SK-N-SH (cell line): ENCODE measurements around the gene EP300. TPM values are rescaled to one million over a fixed set of nuclear protein-coding genes. Genes with fewer than 3 reads are reported as not detected.

Experiments used
- CTCF ChIA-PET: fragments of 300-600, 350-600 bp; formaldehyde crosslinking; extraction: SDS; loops from one replicate; lab custom pipeline; 2021; lab: Yijun Ruan, JAX
- POLR2A ChIA-PET: fragments of 350-600 bp; sonication (Branson Sonifier 250); formaldehyde crosslinking; extraction: SDS; loops from one replicate; lab custom pipeline; 2020; ENCODE audit warnings: antibody characterized with exemption, inconsistent platforms; lab: Yijun Ruan, JAX
- DNase-seq: peaks from one replicate; pipeline ENCODE4 v3.0.0; 2012
- H2AFZ ChIP-seq: fragments of 200-600 bp; sonication (generic); 2 replicates; pipeline ENCODE4 v1.8.1; 2016; ENCODE audit warnings: antibody characterized with exemption, mild to moderate bottlenecking, low read depth
- H3F3A ChIP-seq: fragments of 200-600 bp; sonication (generic); replicated peaks from 2 replicates; pipeline ENCODE3; 2016; ENCODE audit warnings: antibody characterized with exemption, mild to moderate bottlenecking; ENCODE audit not compliant: insufficient read depth
- H3K27ac ChIP-seq, 2 experiments: fragments of 200-500 bp in 1 of 2; fragments of 200-600 bp in 1 of 2; sonication (Bioruptor generic) in 1 of 2; sonication (generic), shearing (Covaris generic) in 1 of 2; 2 replicates each; pipeline versions ENCODE4 v1.5.1 to v1.6.1; 2014 to 2016; ENCODE audit warnings: low read depth in 2 of 2, inconsistent platforms in 1 of 2, low read length in 1 of 2, mild to moderate bottlenecking in 1 of 2, mixed read lengths in 1 of 2
- H3K27me3 ChIP-seq: fragments of 200-600 bp; sonication (generic), shearing (Covaris generic); 2 replicates; pipeline ENCODE4 v1.6.1; 2016; ENCODE audit warnings: mixed run types; ENCODE audit not compliant: insufficient read depth
- H3K36me3 ChIP-seq, 2 experiments: fragments of 200-500 bp in 1 of 2; fragments of 200-600 bp in 1 of 2; sonication (Bioruptor generic) in 1 of 2; sonication (generic) in 1 of 2; replicated peaks in 1 of 2; 2 replicates each; pipeline versions ENCODE3 to v1.5.1; 2014 to 2016; ENCODE audit warnings: low read length in 1 of 2, mild to moderate bottlenecking in 1 of 2; ENCODE audit not compliant: insufficient read depth in 2 of 2, control insufficient read depth in 1 of 2
- H3K4me1 ChIP-seq, 2 experiments: fragments of 200-500 bp in 1 of 2; fragments of 200-600 bp in 1 of 2; sonication (Bioruptor generic) in 1 of 2; sonication (generic), shearing (Covaris generic) in 1 of 2; 2 replicates each; pipeline versions ENCODE4 v1.5.1 to v1.6.1; 2014 to 2016; ENCODE audit warnings: low read depth in 1 of 2, low read length in 1 of 2, mixed run types in 1 of 2; ENCODE audit not compliant: insufficient read depth in 2 of 2, control insufficient read depth in 1 of 2
- H3K4me2 ChIP-seq: fragments of 200-600 bp; sonication (generic), shearing (Covaris generic); 2 replicates; pipeline ENCODE4 v1.6.1; 2017; ENCODE audit warnings: mixed run types
- H3K4me3 ChIP-seq, 2 experiments: fragments of 200-500 bp in 1 of 2; fragments of 200-600 bp in 1 of 2; sonication (Bioruptor generic) in 1 of 2; sonication (generic), shearing (Covaris generic) in 1 of 2; 2 replicates each; pipeline versions ENCODE4 v1.5.1 to v1.8.1; 2014 to 2016; ENCODE audit warnings: low read depth in 2 of 2, inconsistent platforms in 1 of 2, low read length in 1 of 2, mild to moderate bottlenecking in 1 of 2, mixed read lengths in 1 of 2, moderate library complexity in 1 of 2
- H3K79me2 ChIP-seq: fragments of 200-600 bp; sonication (generic); 2 replicates; pipeline ENCODE4 v1.8.1; 2017; ENCODE audit warnings: mild to moderate bottlenecking; ENCODE audit not compliant: insufficient read depth
- H3K9ac ChIP-seq: fragments of 200-600 bp; sonication (generic); 2 replicates; pipeline ENCODE4 v1.6.1; 2017; ENCODE audit warnings: mixed run types
- H3K9me2 ChIP-seq: fragments of 200-600 bp; sonication (generic); 2 replicates; pipeline ENCODE4 v1.6.1; 2017; ENCODE audit warnings: mixed run types
- H3K9me3 ChIP-seq: fragments of 200-600 bp; sonication (generic); 2 replicates; pipeline ENCODE4 v1.6.1; 2017; ENCODE audit warnings: mixed run types, mild to moderate bottlenecking, moderate library complexity
- H4K20me1 ChIP-seq: fragments of 200-600 bp; sonication (generic); 2 replicates; pipeline ENCODE4 v1.6.1; 2017; ENCODE audit warnings: mild to moderate bottlenecking, mixed run types; ENCODE audit not compliant: insufficient read depth
- CHD2 ChIP-seq: fragments of 150-350 bp; IDR thresholded peaks from 2 replicates; pipeline ENCODE4 v1.6.1; 2018; ENCODE audit warnings: low read length; ENCODE audit not compliant: partially characterized antibody
- EP300 ChIP-seq, 2 experiments: IDR thresholded peaks; 2 replicates each; pipeline versions ENCODE4 v1.4.0 to v1.6.1; 2012; ENCODE audit warnings: borderline replicate concordance in 1 of 2, low read depth in 1 of 2, low read length in 1 of 2
- GATA2 ChIP-seq: sonication (generic); formaldehyde crosslinking; IDR thresholded peaks from 2 replicates; pipeline ENCODE4 v1.5.0; 2020; ENCODE audit warnings: mild to moderate bottlenecking, missing genetic modification reagents
- MXI1 ChIP-seq: IDR thresholded peaks from 2 replicates; pipeline ENCODE4 v1.6.1; 2012; ENCODE audit warnings: mild to moderate bottlenecking, low read depth, low read length, improper control_type of control experiment
- NRF1 ChIP-seq: IDR thresholded peaks from 2 replicates; pipeline ENCODE4 v1.6.1; 2012; ENCODE audit warnings: low read depth, mild to moderate bottlenecking, low read length
- POLR2AphosphoS5 ChIP-seq: IDR thresholded peaks from 2 replicates; pipeline ENCODE4 v1.6.1; 2012; ENCODE audit warnings: low read depth, low read length
- RFX5 ChIP-seq: IDR thresholded peaks from 2 replicates; pipeline ENCODE4 v1.6.1; 2012; ENCODE audit warnings: mild to moderate bottlenecking, improper control_type of control experiment, low read length
- RXRA ChIP-seq: IDR thresholded peaks from 2 replicates; pipeline ENCODE4 v1.4.0; 2012; ENCODE audit warnings: low read depth, mild to moderate bottlenecking, borderline replicate concordance
- SMC3 ChIP-seq: IDR thresholded peaks from 2 replicates; pipeline ENCODE4 v1.6.1; 2012; ENCODE audit warnings: low read depth, low read length, improper control_type of control experiment
- YY1 ChIP-seq: IDR thresholded peaks from 2 replicates; pipeline ENCODE4 v1.4.0; 2012; ENCODE audit warnings: low read depth, mild to moderate bottlenecking
- WGBS: methylation state at CpG from one replicate; pipeline ENCODE4 v1.1.6; 2017; ENCODE audit warnings: low lambda C conversion rate; 5-methylcytosine and 5-hydroxymethylcytosine counted together
- polyA plus RNA-seq, 3 experiments: library from polyadenylated mRNA; depleted of rRNA; stranded (reverse); fragments of >200 nt; gene quantifications; 2 replicates each; pipeline ENCODE4 v1.2.3, GENCODE V29; 2012
- TF ChIP-seq, protein P1 (sequence below): fragments of 150-350 bp; IDR thresholded peaks from 2 replicates; pipeline ENCODE4 v1.6.1; 2016; ENCODE audit warnings: mild to moderate bottlenecking, low read depth, low read length
- TF ChIP-seq, protein P2 (sequence below): IDR thresholded peaks from 2 replicates; pipeline ENCODE4 v1.4.0; 2012; ENCODE audit warnings: low read depth
- TF ChIP-seq, protein P3 (sequence below): IDR thresholded peaks from 2 replicates; pipeline ENCODE4 v1.4.0; 2012; ENCODE audit warnings: low read depth, borderline replicate concordance
- TF ChIP-seq, protein P4 (sequence below): fragments of 150-350 bp; IDR thresholded peaks from 2 replicates; pipeline ENCODE4 v1.6.1; 2017; ENCODE audit warnings: antibody characterized with exemption, low read length, low read depth, borderline replicate concordance
- TF ChIP-seq, protein P5 (sequence below): IDR thresholded peaks from 2 replicates; pipeline ENCODE4; 2012

Gene EP300
- polyA plus RNA-seq, 1 of the 3 experiments (the other 2 are of a cell fraction) = 7.1 TPM

DNA sequence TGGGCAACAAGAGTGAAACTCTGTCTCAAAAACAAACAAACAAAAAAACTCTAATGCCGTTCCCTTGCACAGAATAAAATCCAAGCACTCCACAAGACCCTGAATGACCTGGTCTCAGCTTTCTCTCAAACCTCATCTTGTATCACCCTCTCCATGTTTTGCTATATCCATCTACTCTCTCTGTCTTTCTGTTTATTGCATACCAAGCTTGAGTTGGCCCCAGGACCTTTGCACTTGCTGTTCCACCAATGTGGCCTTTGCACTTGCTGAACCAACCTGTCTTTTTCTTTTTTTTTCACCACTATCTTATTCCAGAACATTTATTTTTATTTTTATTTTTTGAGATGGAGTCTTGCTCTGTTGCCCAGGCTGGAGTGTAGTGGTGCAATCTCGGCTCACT is 110.7 kb downstream of the EP300 start:
- Histone ChIP-seq H3K9me2 (no peaks in the 10 kb centered on the region), H3K27me3 (no peaks in the 10 kb centered on the region), H4K20me1 (no peaks in the 10 kb centered on the region), H3K27ac (no peak overlapping the region), H2AFZ (no peak overlapping the region), H3K4me3 (no peak overlapping the region), H3F3A (no peaks in the 10 kb centered on the region), H3K79me2 (peaks cover 18% of the 10 kb centered on the region), H3K9me3 (no peaks in the 10 kb centered on the region), H3K4me2 (no peak overlapping the region), H3K36me3 (no peaks in the 10 kb centered on the region), H3K9ac (no peak overlapping the region), H3K4me1 (peaks cover 0 to 4% of the 10 kb centered on the region in 2 experiments; a peak in 1 of 4 replicates)
- no peak for DNase-seq
- POLR2A ChIA-PET = no interaction called here
- TF ChIP-seq, protein P1, sequence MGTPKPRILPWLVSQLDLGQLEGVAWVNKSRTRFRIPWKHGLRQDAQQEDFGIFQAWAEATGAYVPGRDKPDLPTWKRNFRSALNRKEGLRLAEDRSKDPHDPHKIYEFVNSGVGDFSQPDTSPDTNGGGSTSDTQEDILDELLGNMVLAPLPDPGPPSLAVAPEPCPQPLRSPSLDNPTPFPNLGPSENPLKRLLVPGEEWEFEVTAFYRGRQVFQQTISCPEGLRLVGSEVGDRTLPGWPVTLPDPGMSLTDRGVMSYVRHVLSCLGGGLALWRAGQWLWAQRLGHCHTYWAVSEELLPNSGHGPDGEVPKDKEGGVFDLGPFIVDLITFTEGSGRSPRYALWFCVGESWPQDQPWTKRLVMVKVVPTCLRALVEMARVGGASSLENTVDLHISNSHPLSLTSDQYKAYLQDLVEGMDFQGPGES = no peak
- TF ChIP-seq RXRA = no peak
- no peak for TF ChIP-seq RFX5
- no peak for TF ChIP-seq EP300 (IDR thresholded peaks at IDR 0.05; ENCODE audit: borderline replicate concordance in 1 of 2, low read depth in 1 of 2, low read length in 1 of 2)
- TF ChIP-seq, protein P2, sequence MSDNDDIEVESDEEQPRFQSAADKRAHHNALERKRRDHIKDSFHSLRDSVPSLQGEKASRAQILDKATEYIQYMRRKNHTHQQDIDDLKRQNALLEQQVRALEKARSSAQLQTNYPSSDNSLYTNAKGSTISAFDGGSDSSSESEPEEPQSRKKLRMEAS = no peak
- no peak for TF ChIP-seq SMC3
- no peak for TF ChIP-seq GATA2
- no peak for TF ChIP-seq NRF1
- TF ChIP-seq MXI1 = no peak
- TF ChIP-seq, protein P3, sequence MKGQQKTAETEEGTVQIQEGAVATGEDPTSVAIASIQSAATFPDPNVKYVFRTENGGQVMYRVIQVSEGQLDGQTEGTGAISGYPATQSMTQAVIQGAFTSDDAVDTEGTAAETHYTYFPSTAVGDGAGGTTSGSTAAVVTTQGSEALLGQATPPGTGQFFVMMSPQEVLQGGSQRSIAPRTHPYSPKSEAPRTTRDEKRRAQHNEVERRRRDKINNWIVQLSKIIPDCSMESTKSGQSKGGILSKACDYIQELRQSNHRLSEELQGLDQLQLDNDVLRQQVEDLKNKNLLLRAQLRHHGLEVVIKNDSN = no peak
- no peak for TF ChIP-seq POLR2AphosphoS5
- CTCF ChIA-PET = no interaction called here
- WGBS = 82% methylated on average over 2 of the region's 2 CpGs

DNA sequence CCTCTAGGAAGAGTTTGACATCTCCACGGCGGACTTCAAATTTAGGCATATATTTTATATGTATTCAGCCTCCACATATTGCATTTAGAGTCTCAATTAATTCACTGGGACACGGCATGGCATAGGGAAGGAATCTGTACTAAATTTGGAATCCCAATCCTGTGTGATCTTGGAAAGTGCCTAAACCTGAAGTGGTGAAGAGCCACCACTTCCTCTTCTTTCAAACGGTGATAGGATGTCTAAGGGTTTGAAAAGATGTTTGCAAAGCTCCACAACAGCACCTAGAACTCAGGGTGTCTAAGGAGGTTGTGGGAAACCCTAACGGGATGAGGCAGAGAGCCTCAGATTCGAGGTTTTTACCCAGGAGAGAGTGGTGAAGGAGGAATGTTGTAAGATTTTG is 111.7 kb downstream of the EP300 start:
- H3K27ac ChIP-seq = no peak overlapping the region
- peaks cover 0 to 4% of the 10 kb centered on the region in 2 experiments; a peak in 1 of 4 replicates for H3K4me1 ChIP-seq
- H4K20me1 ChIP-seq = no peaks in the 10 kb centered on the region
- no peak overlapping the region for H3K9ac ChIP-seq
- no peak for DNase-seq
- no peak overlapping the region for H2AFZ ChIP-seq
- POLR2A ChIA-PET = no interaction called here
- H3K4me2 ChIP-seq = no peak overlapping the region
- H3K9me3 ChIP-seq = no peaks in the 10 kb centered on the region
- CTCF ChIA-PET = no interaction called here
- H3K79me2 ChIP-seq = peaks cover 18% of the 10 kb centered on the region
- H3K36me3 ChIP-seq = no peaks in the 10 kb centered on the region
- no peaks in the 10 kb centered on the region for H3F3A ChIP-seq
- TF ChIP-seq MXI1 (no peak), GATA2 (no peak), YY1 (no peak), CHD2 (no peak)
- TF ChIP-seq, protein P4, sequence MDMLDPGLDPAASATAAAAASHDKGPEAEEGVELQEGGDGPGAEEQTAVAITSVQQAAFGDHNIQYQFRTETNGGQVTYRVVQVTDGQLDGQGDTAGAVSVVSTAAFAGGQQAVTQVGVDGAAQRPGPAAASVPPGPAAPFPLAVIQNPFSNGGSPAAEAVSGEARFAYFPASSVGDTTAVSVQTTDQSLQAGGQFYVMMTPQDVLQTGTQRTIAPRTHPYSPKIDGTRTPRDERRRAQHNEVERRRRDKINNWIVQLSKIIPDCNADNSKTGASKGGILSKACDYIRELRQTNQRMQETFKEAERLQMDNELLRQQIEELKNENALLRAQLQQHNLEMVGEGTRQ = no peak
- TF ChIP-seq, protein P5, sequence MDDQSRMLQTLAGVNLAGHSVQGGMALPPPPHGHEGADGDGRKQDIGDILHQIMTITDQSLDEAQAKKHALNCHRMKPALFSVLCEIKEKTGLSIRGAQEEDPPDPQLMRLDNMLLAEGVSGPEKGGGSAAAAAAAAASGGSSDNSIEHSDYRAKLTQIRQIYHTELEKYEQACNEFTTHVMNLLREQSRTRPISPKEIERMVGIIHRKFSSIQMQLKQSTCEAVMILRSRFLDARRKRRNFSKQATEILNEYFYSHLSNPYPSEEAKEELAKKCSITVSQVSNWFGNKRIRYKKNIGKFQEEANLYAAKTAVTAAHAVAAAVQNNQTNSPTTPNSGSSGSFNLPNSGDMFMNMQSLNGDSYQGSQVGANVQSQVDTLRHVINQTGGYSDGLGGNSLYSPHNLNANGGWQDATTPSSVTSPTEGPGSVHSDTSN = no peak
- H3K27me3 ChIP-seq = no peaks in the 10 kb centered on the region
- no peaks in the 10 kb centered on the region for H3K9me2 ChIP-seq
- 58% methylated on average over 6 of the region's 6 CpGs for WGBS
- no peak overlapping the region for H3K4me3 ChIP-seq
